Body of pancreas (tissue), 4 donors: Measurements from ENCODE around the gene EXOSC7. TPM values are rescaled to one million over a fixed set of nuclear protein-coding genes. Genes with fewer than 3 reads are reported as not detected.
A peak's percentile ranks its signal among the peaks of the same experiment; 100 is the strongest.

Experiments used
- ATAC-seq: fragments of 150-250 bp; one replicate; pipeline ENCODE4 v1.9.1; 2016
- DNase-seq, 4 donors: peaks; one replicate each; pipeline ENCODE4 v3.0.0-alpha.2; 2019
- H3K27ac ChIP-seq, 4 donors: fragments of 200-600 bp; sonication (generic); 1 replicate in 3 of 4; 2 replicates in 1 of 4; pipeline versions ENCODE4 v1.5.1 to v1.6.1; 2016 to 2019; ENCODE audit warnings: mild to moderate bottlenecking in 1 of 4, mixed read lengths in 1 of 4, moderate library complexity in 1 of 4
- H3K27me3 ChIP-seq, 2 donors: fragments of 200-600 bp; sonication (generic); one replicate each; pipeline ENCODE4 v1.6.0; 2016; ENCODE audit warnings: mild to moderate bottlenecking in 1 of 2
- H3K36me3 ChIP-seq, 2 donors: fragments of 200-600 bp; sonication (generic); replicated peaks in 1 of 2; 2 replicates each; pipeline ENCODE4 v1.5.1; 2016; ENCODE audit warnings: low read depth in 2 of 2; ENCODE audit not compliant: insufficient read depth in 1 of 2
- H3K4me1 ChIP-seq: fragments of 200-600 bp; sonication (generic); one replicate; pipeline ENCODE4 v1.6.0; 2016
- H3K4me3 ChIP-seq, 2 donors: fragments of 200-600 bp; sonication (generic); 1 replicate in 1 of 2; 2 replicates in 1 of 2; pipeline ENCODE4 v1.5.1; 2016 to 2019
- H3K9me3 ChIP-seq, 3 donors: fragments of 200-600 bp; sonication (generic); 1 replicate in 2 of 3; 2 replicates in 1 of 3; pipeline ENCODE4 v1.5.1; 2016
- CTCF ChIP-seq, 7 experiments: fragments of 450-650 bp in 4 of 7; fragments of 200-600 bp in 3 of 7; sonication (generic) in 3 of 7; IDR thresholded peaks; one replicate each; pipeline ENCODE4 v1.5.1; 2016 to 2019; ENCODE audit warnings: antibody characterized with exemption in 7 of 7
- POLR2A ChIP-seq, 3 donors: fragments of 450-650 bp; IDR thresholded peaks; one replicate each; pipeline ENCODE4 v1.6.1; 2016; ENCODE audit warnings: antibody characterized with exemption in 3 of 3, mild to moderate bottlenecking in 2 of 3
- WGBS, 2 donors: methylation state at CpG; one replicate each; pipeline ENCODE4 v1.1.5; 2017; 5-methylcytosine and 5-hydroxymethylcytosine counted together
- intact Hi-C: fragments of 100-400 bp; cut with DNase I; formaldehyde crosslinking; loops from one replicate; pipeline ENCODE4 v1.15.1; 2023
- total RNA-seq, 2 donors: library from RNA; depleted of rRNA; stranded (reverse); fragments of >200 nt; gene quantifications; one replicate each; pipeline ENCODE4 v1.1.0, GENCODE V29; 2016

EXOSC7 gene
- total RNA-seq, 2 donors from 2014 or later = 18.2 to 33.6 TPM

DNA sequence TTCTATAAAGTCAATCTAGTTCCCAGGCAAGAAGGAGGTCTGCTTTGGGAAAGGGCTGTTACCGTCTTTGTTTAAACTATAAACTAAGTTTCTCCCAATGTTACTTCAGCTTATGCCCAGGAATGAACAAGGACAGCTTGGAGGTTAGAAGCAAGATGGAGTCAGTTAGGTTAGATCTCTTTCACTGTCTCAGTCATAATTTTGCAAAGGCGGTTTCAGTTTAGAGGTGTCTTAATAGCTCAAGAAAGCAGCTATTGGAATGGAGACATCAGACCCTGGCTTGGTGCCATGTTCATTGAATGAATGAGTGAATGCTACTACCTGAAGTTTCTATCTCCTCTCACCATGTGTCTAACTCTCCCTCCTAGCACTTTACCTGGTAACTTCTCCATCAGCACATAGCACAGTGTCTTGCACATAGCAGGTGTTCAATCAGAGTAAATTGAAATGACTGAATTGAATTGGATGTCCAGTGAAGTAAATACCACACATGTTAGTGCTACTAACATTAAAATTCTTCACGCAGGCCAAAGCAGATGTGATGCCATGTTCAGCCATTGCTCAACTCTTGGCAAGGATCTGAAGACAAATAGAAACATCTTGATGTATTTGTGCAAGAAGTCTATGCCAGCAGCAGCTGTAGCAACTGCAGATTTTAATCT, 78.3 kb downstream of the EXOSC7 start:
- H3K9me3 ChIP-seq = no peaks in the 10 kb centered on the region
- 72 to 76% methylated on average over 3 of the region's 3 CpGs for WGBS, 2 donors
- intact Hi-C loops = no loop called here
- H3K36me3 ChIP-seq = no peaks in the 10 kb centered on the region
- H3K4me1 ChIP-seq = no peaks in the 10 kb centered on the region
- H3K27me3 ChIP-seq = no peaks in the 10 kb centered on the region
- ATAC-seq = no peak
- no peak for DNase-seq
- H3K27ac ChIP-seq = no peak overlapping the region
- no peak for TF ChIP-seq CTCF (IDR thresholded peaks at IDR 0.05)
- no peak for TF ChIP-seq POLR2A (IDR thresholded peaks at IDR 0.05)
- no peak overlapping the region for H3K4me3 ChIP-seq

DNA sequence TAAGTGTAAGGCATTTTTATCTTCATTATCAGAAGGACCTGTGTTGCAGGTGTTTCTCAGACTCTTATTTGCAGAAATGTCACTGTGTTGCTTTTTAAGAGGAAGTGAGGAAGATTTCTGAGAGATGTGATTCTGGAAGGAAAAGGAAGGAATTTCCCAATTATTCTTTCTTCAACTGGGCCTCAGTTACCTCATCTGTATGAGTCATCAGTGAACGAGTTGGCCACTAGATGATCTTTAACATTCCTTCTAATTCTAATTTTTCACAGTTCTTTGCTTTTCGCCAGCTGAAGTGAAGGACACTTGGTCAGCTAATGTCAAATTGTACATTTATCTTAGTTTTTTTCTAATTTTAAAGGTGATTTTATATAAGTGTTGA, 79.0 kb downstream of the EXOSC7 start:
- ATAC-seq (no peak), DNase-seq (no peak)
- Histone ChIP-seq H3K9me3 (no peaks in the 10 kb centered on the region), H3K36me3 (no peaks in the 10 kb centered on the region), H3K27ac (peak overlapping the region in 1 of 4 donors; percentile 5), H3K27me3 (no peaks in the 10 kb centered on the region), H3K4me1 (no peaks in the 10 kb centered on the region), H3K4me3 (no peak overlapping the region)
- intact Hi-C loops = no loop called here
- WGBS, 2 donors = 42 to 52% methylated on average over 2 of the region's 2 CpGs
- no peak for TF ChIP-seq POLR2A (IDR thresholded peaks at IDR 0.05)
- no peak for TF ChIP-seq CTCF (IDR thresholded peaks at IDR 0.05)

- TF ChIP-seq CTCF (IDR thresholded peaks at IDR 0.05) = no peak
- TF ChIP-seq POLR2A (IDR thresholded peaks at IDR 0.05) = no peak
- intact Hi-C loops = no loop called here
- H3K4me1 ChIP-seq = no peaks in the 10 kb centered on the region
- no peaks in the 10 kb centered on the region for H3K27me3 ChIP-seq
- ATAC-seq (no peak), DNase-seq (no peak)
- H3K9me3 ChIP-seq = no peaks in the 10 kb centered on the region
- H3K27ac ChIP-seq = peak overlapping the region in 1 of 4 donors; percentile 5
- H3K36me3 ChIP-seq = no peaks in the 10 kb centered on the region
- WGBS, 2 donors = 68 to 69% methylated on average over 7 of the region's 7 CpGs
- H3K4me3 ChIP-seq = no peak overlapping the region
Measured at GRCh38 chr3:45055411-45056143, 79.5 kb downstream of the EXOSC7 start.

DNA sequence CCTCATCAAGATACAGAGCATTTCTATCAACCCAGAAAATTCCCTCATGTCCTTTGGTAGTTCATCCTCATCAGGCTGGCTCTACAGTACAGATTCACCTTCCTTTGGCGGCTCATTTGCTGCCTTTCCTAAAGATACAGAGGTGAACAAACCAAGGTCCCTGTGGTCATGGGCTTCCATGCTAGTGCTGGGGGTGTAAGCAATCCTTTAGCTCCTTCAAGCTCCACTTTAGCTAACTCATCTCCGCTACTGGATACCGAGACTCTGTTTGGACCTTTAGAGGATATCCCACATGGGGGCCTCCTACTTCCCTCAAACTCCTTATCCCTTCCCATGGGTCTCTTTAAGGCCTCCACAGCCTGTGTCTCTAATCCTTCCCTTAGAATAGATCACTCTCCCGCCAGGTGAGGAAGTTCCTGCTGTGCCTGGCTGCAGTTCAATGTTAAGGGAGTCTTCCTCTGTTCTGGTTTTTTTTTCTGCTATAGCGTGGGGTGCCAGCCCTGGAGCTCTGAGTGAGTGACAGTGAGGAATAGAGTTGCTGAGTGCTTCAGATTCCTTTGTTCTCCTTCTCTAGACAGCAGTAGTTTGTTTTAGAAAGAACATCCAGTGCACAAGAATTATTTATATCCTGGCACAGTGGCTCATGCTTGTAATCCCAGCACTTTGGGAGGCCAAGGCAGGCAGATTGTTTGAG, 80.7 kb downstream of the EXOSC7 start:
- DNase-seq (no peak), ATAC-seq (no peak)
- Histone ChIP-seq H3K4me1 (no peaks in the 10 kb centered on the region), H3K4me3 (no peak overlapping the region), H3K9me3 (no peaks in the 10 kb centered on the region), H3K27ac (no peak overlapping the region), H3K36me3 (no peaks in the 10 kb centered on the region), H3K27me3 (no peaks in the 10 kb centered on the region)
- TF ChIP-seq CTCF (IDR thresholded peaks at IDR 0.05) (no peak), POLR2A (IDR thresholded peaks at IDR 0.05) (no peak)
- WGBS, 2 donors = 71 to 79% methylated on average over 5 of the region's 5 CpGs
- intact Hi-C loops = no loop called here
